Gastrocnemius medialis (tissue), 4 donors: ENCODE results near the gene WDR70.

Experiments used
- CTCF ChIP-seq, 5 experiments: fragments of 450-650 bp in 3 of 5; fragments of 200-600 bp in 2 of 5; sonication (generic) in 2 of 5; IDR thresholded peaks in 4 of 5; conservative IDR thresholded peaks in 1 of 5; 1 replicate in 4 of 5; 2 replicates in 1 of 5; pipeline ENCODE4 v1.5.1; 2016 to 2019; ENCODE audit warnings: antibody characterized with exemption in 5 of 5, mild to moderate bottlenecking in 3 of 5, moderate library complexity in 3 of 5
- POLR2A ChIP-seq, 2 donors: fragments of 450-650 bp; IDR thresholded peaks; one replicate each; pipeline ENCODE4 v1.6.1; 2017; ENCODE audit warnings: antibody characterized with exemption in 2 of 2, mild to moderate bottlenecking in 2 of 2, moderate library complexity in 2 of 2

- TF ChIP-seq CTCF (IDR thresholded peaks at IDR 0.05 in 4 of 5, conservative IDR thresholded peaks at IDR 0.05 in 1 of 5) (no peak), POLR2A (IDR thresholded peaks at IDR 0.05) (no peak)
These were observed 38.2 kb downstream of the WDR70 start for GRCh38 chr5:37417347-37417746.
